ENCODE results near the gene POLDIP3.

DNA sequence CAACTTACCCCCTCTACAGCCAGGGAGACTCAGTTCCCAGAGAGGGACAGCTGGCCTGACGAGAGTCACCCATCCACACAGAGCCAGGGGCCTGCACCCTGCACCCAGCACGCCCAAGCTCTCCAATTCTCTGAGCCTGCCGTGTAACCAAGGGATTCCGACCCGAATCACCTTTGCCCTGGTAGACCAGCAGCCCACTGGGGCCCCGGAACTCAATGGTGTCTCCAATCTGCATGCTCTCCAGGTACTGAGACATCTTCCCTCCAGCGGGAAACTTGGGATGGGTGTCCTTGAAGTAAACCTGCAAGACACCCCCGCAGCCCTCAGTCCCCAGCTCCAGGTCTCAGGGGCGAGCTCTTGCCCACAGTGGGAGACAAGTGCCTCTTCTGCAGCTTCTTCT lies 13.3 kb upstream of the POLDIP3 start:
- TF ChIP-seq, protein P1, sequence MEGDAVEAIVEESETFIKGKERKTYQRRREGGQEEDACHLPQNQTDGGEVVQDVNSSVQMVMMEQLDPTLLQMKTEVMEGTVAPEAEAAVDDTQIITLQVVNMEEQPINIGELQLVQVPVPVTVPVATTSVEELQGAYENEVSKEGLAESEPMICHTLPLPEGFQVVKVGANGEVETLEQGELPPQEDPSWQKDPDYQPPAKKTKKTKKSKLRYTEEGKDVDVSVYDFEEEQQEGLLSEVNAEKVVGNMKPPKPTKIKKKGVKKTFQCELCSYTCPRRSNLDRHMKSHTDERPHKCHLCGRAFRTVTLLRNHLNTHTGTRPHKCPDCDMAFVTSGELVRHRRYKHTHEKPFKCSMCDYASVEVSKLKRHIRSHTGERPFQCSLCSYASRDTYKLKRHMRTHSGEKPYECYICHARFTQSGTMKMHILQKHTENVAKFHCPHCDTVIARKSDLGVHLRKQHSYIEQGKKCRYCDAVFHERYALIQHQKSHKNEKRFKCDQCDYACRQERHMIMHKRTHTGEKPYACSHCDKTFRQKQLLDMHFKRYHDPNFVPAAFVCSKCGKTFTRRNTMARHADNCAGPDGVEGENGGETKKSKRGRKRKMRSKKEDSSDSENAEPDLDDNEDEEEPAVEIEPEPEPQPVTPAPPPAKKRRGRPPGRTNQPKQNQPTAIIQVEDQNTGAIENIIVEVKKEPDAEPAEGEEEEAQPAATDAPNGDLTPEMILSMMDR (IDR thresholded peaks at IDR 0.05): no peak
- TF ChIP-seq POLR2A (IDR thresholded peaks at IDR 0.05): no peak
